ENCODE results near the gene PIEZO2. TPM values are rescaled to one million over a fixed set of nuclear protein-coding genes. Genes with fewer than 3 reads are reported as not detected.

PIEZO2 gene
- total RNA-seq, 1 donor from 2014 or later: 26.8 TPM

DNA sequence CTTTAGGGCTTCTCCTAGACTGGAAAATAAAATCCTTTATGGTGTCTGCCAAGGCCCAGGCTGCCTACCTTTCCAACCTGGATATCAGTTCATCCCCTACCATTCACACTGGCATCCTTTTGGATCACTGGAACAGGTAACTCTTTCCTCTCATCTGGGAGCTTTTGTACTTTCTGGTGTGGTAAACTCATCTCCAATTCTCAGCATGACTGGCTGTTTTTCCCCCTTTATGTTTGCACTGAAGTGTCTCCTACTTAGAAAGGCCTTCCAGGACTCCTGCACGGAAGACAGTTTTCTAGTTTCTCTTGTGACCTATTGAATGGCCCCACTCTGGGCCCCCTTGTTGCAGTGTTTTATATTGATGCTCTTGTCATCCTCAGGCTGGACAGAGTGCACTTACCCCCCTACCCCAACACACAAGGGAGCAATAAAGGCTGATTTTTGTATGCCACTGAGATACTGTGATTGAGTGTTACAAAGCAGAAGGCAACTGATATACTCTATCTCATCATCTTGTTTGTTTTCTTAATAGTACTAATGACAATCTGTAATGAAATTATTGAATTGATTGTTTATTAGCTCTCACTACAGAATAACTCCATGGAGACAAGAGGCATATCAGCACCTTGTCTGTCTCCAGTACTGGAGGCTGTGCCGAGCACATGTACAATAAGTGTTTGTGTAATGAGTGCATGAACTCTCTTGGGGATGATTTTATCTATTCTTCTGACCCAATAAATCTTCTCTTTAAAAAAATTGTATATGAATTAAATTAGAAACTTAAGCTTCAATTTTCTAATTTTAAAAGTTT lies 129.9 kb downstream of the PIEZO2 start:
- intact Hi-C loops (cut with DNase I): no loop called here
- ATAC-seq (no peak), DNase-seq (ENCODE audit: low spot score) (no peak)

- ATAC-seq: no peak
- intact Hi-C loops (cut with DNase I): no loop called here
- DNase-seq (ENCODE audit: low spot score): no peak
Measured at GRCh38 chr18:11009869-11010268, 139.5 kb downstream of the PIEZO2 start.

GRCh38 chr18:11009147-11009546 lies 140.2 kb downstream of the PIEZO2 start:
- no peak for ATAC-seq
- intact Hi-C loops (cut with DNase I): no loop called here
- no peak for DNase-seq (ENCODE audit: low spot score)

- intact Hi-C loops (cut with DNase I): no loop called here
- no peak for DNase-seq (ENCODE audit: low spot score)
- ATAC-seq: no peak
Measured at GRCh38 chr18:11008505-11008904, 140.9 kb downstream of the PIEZO2 start.

GRCh38 chr18:11005528-11005927 lies 143.8 kb downstream of the PIEZO2 start:
- intact Hi-C loops (cut with DNase I): no loop called here
- ATAC-seq: peak; percentile 95
- DNase-seq (ENCODE audit: low spot score): no peak

DNA sequence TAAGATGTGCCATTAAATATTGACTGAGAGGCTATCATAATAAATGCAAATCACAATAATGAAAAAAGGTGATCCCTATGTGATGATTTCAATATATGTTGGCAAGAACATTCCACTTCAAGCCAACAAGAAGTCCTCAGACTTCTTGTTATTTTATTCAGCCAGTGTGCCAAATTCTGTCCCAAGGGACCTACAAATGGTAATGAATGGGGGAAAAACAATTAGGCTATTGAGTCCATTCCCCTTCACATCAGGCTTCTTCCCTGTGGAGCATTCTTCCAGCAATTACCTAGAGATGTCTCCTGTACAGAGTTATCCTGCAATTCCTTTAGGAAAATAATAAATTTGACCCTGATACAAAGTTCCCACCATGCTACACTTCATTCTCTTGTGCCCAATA lies 144.4 kb downstream of the PIEZO2 start:
- intact Hi-C loops (cut with DNase I): no loop called here
- DNase-seq (ENCODE audit: low spot score) (no peak), ATAC-seq (peak; percentile 63)

DNA sequence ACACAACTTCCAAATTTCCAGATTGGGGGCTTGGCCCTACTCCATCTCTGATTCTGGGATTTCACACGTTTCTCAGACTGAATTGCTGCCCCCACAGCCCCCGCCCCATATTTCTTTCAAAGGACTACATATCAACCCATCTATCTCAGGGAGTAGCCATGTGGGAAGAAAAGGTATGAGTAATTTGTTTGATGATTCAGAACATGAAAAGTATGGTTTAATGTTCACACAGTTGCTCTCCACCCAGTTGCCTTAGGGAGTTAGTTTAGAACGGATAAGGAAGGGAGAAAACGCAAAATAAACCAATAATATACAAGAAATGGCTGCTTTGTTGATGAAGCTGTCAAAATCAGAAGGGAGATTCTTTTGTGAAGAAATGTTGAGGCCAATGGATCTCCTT lies 145.1 kb downstream of the PIEZO2 start:
- intact Hi-C loops (cut with DNase I): no loop called here
- ATAC-seq (no peak), DNase-seq (ENCODE audit: low spot score) (no peak)

- intact Hi-C loops (cut with DNase I): no loop called here
- DNase-seq (ENCODE audit: low spot score): no peak
- ATAC-seq: no peak
Measured at GRCh38 chr18:11002796-11003195, 146.6 kb downstream of the PIEZO2 start.

GRCh38 chr18:11002277-11002676 lies 147.1 kb downstream of the PIEZO2 start:
- intact Hi-C loops (cut with DNase I): no loop called here
- no peak for DNase-seq (ENCODE audit: low spot score)
- ATAC-seq: no peak

DNA sequence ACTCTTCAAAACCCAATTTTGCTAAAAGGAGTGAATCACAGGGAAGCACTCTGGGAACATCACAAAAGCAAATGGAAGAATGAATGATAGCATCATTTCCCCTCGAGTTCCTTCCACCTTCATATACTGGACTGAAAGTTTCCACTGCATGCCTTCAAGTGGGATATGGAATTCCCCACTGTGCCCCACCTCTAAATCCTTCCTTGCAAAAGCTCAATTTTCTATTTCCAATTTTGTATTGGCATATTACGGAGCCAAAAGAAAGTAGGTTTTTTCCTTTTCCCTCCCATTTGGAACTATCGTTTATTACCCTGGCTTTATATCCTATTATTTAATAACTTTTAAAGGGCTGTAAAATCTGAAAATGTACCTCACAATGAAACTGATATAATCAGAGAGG lies 149.3 kb downstream of the PIEZO2 start:
- intact Hi-C loops (cut with DNase I): no loop called here
- DNase-seq (ENCODE audit: low spot score) (no peak), ATAC-seq (no peak)

DNA sequence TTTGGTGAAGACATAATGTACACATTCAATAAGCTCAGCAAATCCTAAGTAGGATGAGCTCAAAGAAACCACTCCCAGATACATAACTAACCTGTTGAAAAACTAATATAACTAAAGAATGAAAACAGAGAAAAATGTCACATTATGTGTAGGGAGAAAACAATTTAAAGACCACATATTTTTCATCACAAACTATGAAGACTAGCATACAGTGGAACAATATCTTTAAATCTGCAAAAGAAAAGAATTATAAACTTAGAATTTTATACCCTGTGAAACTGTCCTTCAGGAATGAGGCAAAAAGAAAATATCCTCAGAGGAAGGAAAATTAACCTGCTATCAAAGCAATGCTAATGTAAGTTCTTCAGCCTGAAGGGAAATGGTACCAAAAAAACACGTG lies 151.5 kb downstream of the PIEZO2 start:
- intact Hi-C loops (cut with DNase I): no loop called here
- ATAC-seq: no peak
- DNase-seq (ENCODE audit: low spot score): no peak

- intact Hi-C loops (cut with DNase I): no loop called here
- ATAC-seq (no peak), DNase-seq (ENCODE audit: low spot score) (no peak)
Measured at GRCh38 chr18:10995550-10995949, 153.8 kb downstream of the PIEZO2 start.

- ATAC-seq (no peak), DNase-seq (ENCODE audit: low spot score) (no peak)
- intact Hi-C loops (cut with DNase I): no loop called here
Measured at GRCh38 chr18:10989486-10989885, 159.9 kb downstream of the PIEZO2 start.

DNA sequence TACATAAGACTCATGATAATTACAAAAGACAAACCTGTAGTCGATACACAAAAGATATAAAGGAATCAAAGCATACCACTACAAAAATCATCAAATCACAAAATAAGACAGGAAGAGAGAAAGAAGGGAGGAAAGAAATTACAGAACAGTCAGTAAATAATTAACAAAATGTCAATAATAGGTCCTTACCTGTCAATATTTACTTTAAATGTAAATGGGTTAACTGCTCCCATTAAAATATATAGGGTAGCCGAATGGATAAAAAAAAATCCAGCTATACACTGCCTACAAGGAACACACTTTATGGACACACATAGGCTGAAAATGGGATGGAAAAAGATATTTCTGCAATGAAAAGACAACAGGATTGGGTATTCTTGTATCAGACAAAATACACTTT lies 163.7 kb downstream of the PIEZO2 start:
- DNase-seq (ENCODE audit: low spot score) (no peak), ATAC-seq (no peak)
- intact Hi-C loops (cut with DNase I): no loop called here

- intact Hi-C loops (cut with DNase I): no loop called here
Measured at GRCh38 chr18:10979411-10979810, 170.0 kb downstream of the PIEZO2 start.

DNA sequence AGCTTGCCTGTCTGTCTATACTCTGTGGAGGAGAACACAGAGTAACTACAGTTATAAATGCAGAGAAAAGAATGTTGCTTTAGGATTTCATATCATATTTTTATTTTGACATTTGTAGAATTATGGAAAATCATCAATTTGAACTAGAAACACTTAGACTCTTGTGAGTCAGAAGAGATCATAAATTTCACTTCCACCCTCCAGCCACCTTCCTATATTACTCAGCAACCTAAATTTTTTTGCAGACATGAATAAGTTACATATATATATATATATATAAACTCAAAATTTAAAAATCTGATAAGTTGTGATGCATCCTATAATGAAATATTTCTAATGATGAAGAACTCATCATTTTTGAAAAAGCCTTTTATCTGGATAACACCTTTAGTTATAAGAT lies 172.3 kb downstream of the PIEZO2 start:
- intact Hi-C loops (cut with DNase I): no loop called here
- no peak for ATAC-seq
- no peak for DNase-seq (ENCODE audit: low spot score)

More at GRCh38 chr18:10979411-10979810, 170.0 kb downstream of the PIEZO2 start:
- ATAC-seq (no peak), DNase-seq (ENCODE audit: low spot score) (no peak)

DNA sequence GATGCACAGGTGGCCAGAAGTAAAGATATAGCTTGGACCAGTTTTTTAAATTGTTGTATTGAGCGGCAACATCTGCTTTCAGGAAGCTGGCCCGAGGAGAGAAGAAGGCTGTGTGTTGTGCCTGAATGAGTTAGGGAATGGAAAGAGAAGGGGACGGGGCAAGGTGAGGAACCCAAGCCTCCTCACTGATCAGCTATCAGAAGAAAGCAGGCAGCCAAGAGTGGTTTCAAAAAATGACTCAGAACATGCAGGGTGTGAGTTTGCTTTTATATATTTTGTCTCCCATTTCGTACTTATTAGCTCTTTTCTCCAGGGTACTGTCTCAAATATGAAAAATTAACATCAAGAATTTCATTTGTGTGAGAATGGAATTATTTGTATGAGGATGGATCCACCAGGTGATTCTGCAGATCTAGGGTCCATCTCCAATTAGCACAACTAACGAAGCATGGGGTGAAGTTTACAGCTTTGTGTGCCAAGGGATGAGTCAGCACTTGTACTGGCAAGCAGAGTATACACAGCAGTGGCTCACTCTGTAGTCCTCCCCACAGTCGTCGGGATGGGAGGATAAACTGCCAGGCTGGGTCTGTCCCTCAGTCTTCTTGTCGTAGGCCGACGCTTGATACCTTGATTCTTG lies 175.7 kb downstream of the PIEZO2 start:
- DNase-seq (ENCODE audit: low spot score) (no peak), ATAC-seq (no peak)
- intact Hi-C loops (cut with DNase I): no loop called here

DNA sequence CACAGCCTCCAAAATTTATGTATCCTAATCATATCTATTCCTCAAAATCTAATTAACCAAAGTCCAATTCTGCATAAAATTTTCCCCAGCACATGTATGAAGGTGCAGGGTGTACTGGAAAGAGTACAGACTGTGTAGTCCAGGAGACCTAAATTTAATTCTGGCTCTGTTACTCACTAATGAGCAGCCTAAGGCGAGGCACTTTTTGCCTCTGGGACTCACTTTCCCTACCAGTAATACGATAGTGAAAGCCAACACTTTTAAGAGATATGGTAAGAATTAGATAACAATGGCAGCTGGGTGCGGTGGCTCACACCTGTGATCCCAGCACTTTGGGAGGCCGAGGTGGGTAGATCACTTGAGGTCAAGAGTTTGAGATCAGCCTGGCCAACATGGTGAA lies 177.7 kb downstream of the PIEZO2 start:
- intact Hi-C loops (cut with DNase I): no loop called here
- ATAC-seq (no peak), DNase-seq (ENCODE audit: low spot score) (no peak)

DNA sequence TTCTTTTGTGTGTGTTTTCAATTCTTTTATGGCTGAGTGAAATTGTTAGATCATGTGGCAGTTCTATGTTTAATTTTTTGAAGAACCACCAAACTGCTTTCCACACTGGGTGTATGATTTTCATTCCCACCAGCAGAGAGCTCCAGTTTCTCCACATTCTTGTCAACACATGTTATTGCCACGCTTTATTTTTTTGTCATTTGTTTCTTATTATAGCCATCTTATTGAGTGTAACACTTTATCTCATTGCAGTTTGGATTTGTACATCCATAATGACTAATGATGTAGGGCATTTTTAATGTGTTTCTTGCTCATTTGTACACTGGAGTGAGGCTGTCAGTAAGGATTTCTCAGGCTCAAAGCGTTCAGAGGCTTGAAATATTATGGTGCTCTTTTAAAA lies 184.2 kb downstream of the PIEZO2 start:
- DNase-seq (ENCODE audit: low spot score) (no peak), ATAC-seq (no peak)
- intact Hi-C loops (cut with DNase I): no loop called here

DNA sequence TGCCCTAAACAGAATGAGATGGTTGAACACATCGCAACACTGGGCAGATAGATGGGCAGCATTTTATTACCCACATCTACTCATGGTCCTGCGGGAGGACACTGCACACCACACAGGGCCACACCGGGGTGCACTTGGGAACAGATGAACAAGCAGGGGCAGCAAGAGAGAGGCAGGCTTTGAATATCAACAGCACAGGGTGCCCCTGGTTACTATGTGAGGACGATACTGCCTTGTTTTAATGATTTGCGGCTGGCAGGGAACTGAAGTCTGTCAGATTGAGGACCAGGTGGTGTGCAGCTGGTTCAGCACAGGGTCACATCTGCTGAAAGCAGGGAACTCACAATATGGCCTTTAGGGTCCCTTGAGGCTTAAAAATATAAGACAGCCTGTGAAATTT lies 195.7 kb downstream of the PIEZO2 start:
- ATAC-seq: no peak
- no peak for DNase-seq (ENCODE audit: low spot score)
- intact Hi-C loops (cut with DNase I): no loop called here
